Measurements from ENCODE around the gene PDCD1LG2. TPM values are rescaled to one million over a fixed set of nuclear protein-coding genes. Genes with fewer than 3 reads are reported as not detected.
"Not testable (repeated sequence)": the region's sequence is repeated elsewhere in the genome, so short reads cannot be mapped to it uniquely, and the experiment has no call there.

The PDCD1LG2 gene
- total RNA-seq, 1 donor from 2014 or later = not detected

- peaks cover 1% of the 10 kb centered on the region for H3K9me3 Mint-ChIP-seq (ENCODE audit: unreplicated experiment)
- H3K27me3 Mint-ChIP-seq (ENCODE audit: unreplicated experiment) = peaks cover 2% of the 10 kb centered on the region
- TF ChIP-seq CTCF (IDR thresholded peaks at IDR 0.05; ENCODE audit: partially characterized antibody, unreplicated experiment) = no peak
- no peak for DNase-seq
- no peak overlapping the region for H3K4me3 Mint-ChIP-seq (ENCODE audit: unreplicated experiment)
- H3K4me1 Mint-ChIP-seq (ENCODE audit: low read depth, unreplicated experiment) = peaks cover 6% of the 10 kb centered on the region
- no peak overlapping the region for H3K27ac Mint-ChIP-seq (ENCODE audit: unreplicated experiment)
- no peaks in the 10 kb centered on the region for H3K36me3 Mint-ChIP-seq (ENCODE audit: unreplicated experiment)
Observed at GRCh38 chr9:5579881-5580280, 69.5 kb downstream of the PDCD1LG2 start.

GRCh38 chr9:5580650-5581049 lies 70.3 kb downstream of the PDCD1LG2 start:
- H3K4me1 Mint-ChIP-seq (ENCODE audit: low read depth, unreplicated experiment) = peaks cover 6% of the 10 kb centered on the region

GRCh38 chr9:5581706-5582105 lies 71.4 kb downstream of the PDCD1LG2 start:
- H3K36me3 Mint-ChIP-seq (ENCODE audit: unreplicated experiment); H3K27ac Mint-ChIP-seq (ENCODE audit: unreplicated experiment); H3K4me1 Mint-ChIP-seq (ENCODE audit: low read depth, unreplicated experiment); H3K27me3 Mint-ChIP-seq (ENCODE audit: unreplicated experiment); H3K9me3 Mint-ChIP-seq (ENCODE audit: unreplicated experiment); DNase-seq; H3K4me3 Mint-ChIP-seq (ENCODE audit: unreplicated experiment): not testable (repeated sequence)

More at GRCh38 chr9:5580650-5581049, 70.3 kb downstream of the PDCD1LG2 start:
- no peak for DNase-seq
- Mint-ChIP-seq H3K27me3 (ENCODE audit: unreplicated experiment) (peaks cover 2% of the 10 kb centered on the region), H3K9me3 (ENCODE audit: unreplicated experiment) (peaks cover 1% of the 10 kb centered on the region), H3K4me3 (ENCODE audit: unreplicated experiment) (no peak overlapping the region), H3K36me3 (ENCODE audit: unreplicated experiment) (no peaks in the 10 kb centered on the region), H3K27ac (ENCODE audit: unreplicated experiment) (no peak overlapping the region)
- no peak for TF ChIP-seq CTCF (IDR thresholded peaks at IDR 0.05; ENCODE audit: partially characterized antibody, unreplicated experiment)

GRCh38 chr9:5582835-5583195 lies 72.5 kb downstream of the PDCD1LG2 start:
- no peak for DNase-seq
- no peak overlapping the region for H3K4me3 Mint-ChIP-seq (ENCODE audit: unreplicated experiment)
- H3K36me3 Mint-ChIP-seq (ENCODE audit: unreplicated experiment) = no peaks in the 10 kb centered on the region
- H3K4me1 Mint-ChIP-seq (ENCODE audit: low read depth, unreplicated experiment) = no peaks in the 10 kb centered on the region
- H3K27me3 Mint-ChIP-seq (ENCODE audit: unreplicated experiment) = peaks cover 2% of the 10 kb centered on the region
- H3K27ac Mint-ChIP-seq (ENCODE audit: unreplicated experiment) = no peak overlapping the region
- peaks cover 1% of the 10 kb centered on the region for H3K9me3 Mint-ChIP-seq (ENCODE audit: unreplicated experiment)
- no peak for TF ChIP-seq CTCF (IDR thresholded peaks at IDR 0.05; ENCODE audit: partially characterized antibody, unreplicated experiment)

- Mint-ChIP-seq H3K27ac (ENCODE audit: unreplicated experiment) (no peak overlapping the region), H3K9me3 (ENCODE audit: unreplicated experiment) (no peaks in the 10 kb centered on the region), H3K4me1 (ENCODE audit: low read depth, unreplicated experiment) (no peaks in the 10 kb centered on the region), H3K27me3 (ENCODE audit: unreplicated experiment) (no peaks in the 10 kb centered on the region), H3K4me3 (ENCODE audit: unreplicated experiment) (no peak overlapping the region), H3K36me3 (ENCODE audit: unreplicated experiment) (no peaks in the 10 kb centered on the region)
- TF ChIP-seq CTCF (IDR thresholded peaks at IDR 0.05; ENCODE audit: partially characterized antibody, unreplicated experiment) = no peak
- no peak for DNase-seq
Observed at GRCh38 chr9:5586391-5586802, 76.1 kb downstream of the PDCD1LG2 start.

GRCh38 chr9:5587024-5587423 lies 76.7 kb downstream of the PDCD1LG2 start:
- Mint-ChIP-seq H3K4me3 (ENCODE audit: unreplicated experiment) (no peak overlapping the region), H3K27me3 (ENCODE audit: unreplicated experiment) (no peaks in the 10 kb centered on the region), H3K27ac (ENCODE audit: unreplicated experiment) (no peak overlapping the region)

More at GRCh38 chr9:5587024-5587423, 76.7 kb downstream of the PDCD1LG2 start:
- Mint-ChIP-seq H3K36me3 (ENCODE audit: unreplicated experiment) (no peaks in the 10 kb centered on the region), H3K9me3 (ENCODE audit: unreplicated experiment) (no peaks in the 10 kb centered on the region), H3K4me1 (ENCODE audit: low read depth, unreplicated experiment) (no peaks in the 10 kb centered on the region)
- no peak for TF ChIP-seq CTCF (IDR thresholded peaks at IDR 0.05; ENCODE audit: partially characterized antibody, unreplicated experiment)
- no peak for DNase-seq
